ENCODE measurements around the gene TIMM17A. TPM values are rescaled to one million over a fixed set of nuclear protein-coding genes. Genes with fewer than 3 reads are reported as not detected.

The TIMM17A gene
- total and polyA plus RNA-seq, 2 of the 4 experiments (the other 2 are of a cell fraction) = 80.4 to 87.3 TPM

DNA sequence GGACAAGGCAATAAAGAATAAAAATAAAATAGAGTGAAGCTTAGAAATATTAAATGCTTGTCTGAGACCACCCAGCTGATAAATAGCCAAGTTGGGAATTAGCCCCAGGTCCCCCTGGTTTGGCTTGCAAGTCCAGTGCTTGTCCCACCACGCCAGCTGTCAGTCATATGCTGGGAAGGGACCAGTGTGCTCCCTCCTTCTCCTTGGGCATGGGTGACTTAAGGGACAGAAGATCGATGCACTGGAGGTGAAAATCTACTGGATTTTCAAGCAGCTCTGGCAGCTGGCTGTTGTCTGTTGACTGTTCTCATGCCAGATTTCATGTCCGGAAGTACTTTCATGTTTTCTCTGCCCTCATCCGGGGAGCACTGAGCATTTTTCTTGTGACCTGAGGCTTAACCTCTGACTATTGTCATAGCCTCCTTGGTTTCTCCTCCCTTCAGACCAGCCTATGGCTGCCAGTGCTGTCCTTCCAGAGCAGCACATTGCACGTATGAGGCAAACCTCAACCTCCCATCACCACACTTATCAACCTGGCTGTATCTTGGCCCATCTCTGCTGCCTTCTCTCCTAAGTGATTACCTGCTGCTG is 21.4 kb upstream of the TIMM17A start:
- H3K27ac ChIP-seq (ENCODE audit: insufficient read depth, low read length) = peak overlapping the region; percentile 45

More for the DNA sequence above, 21.4 kb upstream of the TIMM17A start:
- Histone ChIP-seq H2BK15ac (ENCODE audit: low read depth, low read length) (peak overlapping the region; percentile 0; the same call in 1 of the 3 replicates), H2BK5ac (ENCODE audit: low read depth, low read length, poor library complexity, severe bottlenecking) (peak overlapping the region; percentile 52), H3K23ac (ENCODE audit: low read depth, low read length) (peak overlapping the region; percentile 11), H4K5ac (ENCODE audit: low read depth, low read length) (peak overlapping the region; percentile 58; the same call in 1 of the 2 replicates), H3K9me1 (ENCODE audit: insufficient read depth, low read length) (peaks cover 23% of the 10 kb centered on the region), H3K14ac (replicated peaks; ENCODE audit: low read depth, low read length) (peak overlapping the region; percentile 16; the same call in 1 of the 2 replicates), H4K20me1 (ENCODE audit: insufficient read depth, low read length) (peaks cover 6% of the 10 kb centered on the region; the same call in 1 of the 2 replicates), H3K4me1 (ENCODE audit: control insufficient read depth, insufficient read depth, low read length) (peaks cover 15% of the 10 kb centered on the region), H3K4me3 (ENCODE audit: insufficient read depth, low read depth, low read length) (no peak overlapping the region), H3K18ac (ENCODE audit: low read depth, low read length) (no peak overlapping the region), H4K8ac (ENCODE audit: low read depth in 2 of 2, low read length in 2 of 2) (peak overlapping the region in 1 of 2 experiments; percentile 32; a peak in 2 of 4 replicates), H3K79me1 (ENCODE audit: low read depth in 1 of 2, low read length in 2 of 2) (peaks cover 23 to 68% of the 10 kb centered on the region in 2 experiments), H4K91ac (ENCODE audit: insufficient read depth, low read depth, low read length) (peak overlapping the region; percentile 61; the same call in 1 of the 2 replicates), H2AK9ac (replicated peaks; ENCODE audit: low read depth, low read length, poor library complexity) (peak overlapping the region; percentile 63), H2AFZ (replicated peaks; ENCODE audit: low read length, poor library complexity) (peak overlapping the region; percentile 79), H3K4me2 (ENCODE audit: low read depth, low read length) (peak overlapping the region; percentile 27; the same call in 1 of the 2 replicates), H2AK5ac (ENCODE audit: low read depth, low read length) (peak overlapping the region; percentile 89), H2BK120ac (ENCODE audit: low read depth, low read length) (peak overlapping the region; percentile 63; the same call in 1 of the 2 replicates), H3K56ac (ENCODE audit: extremely low read depth, insufficient read depth, low read length) (no peak overlapping the region), H3K9me3 (ENCODE audit: control insufficient read depth, insufficient read depth, low read length) (no peaks in the 10 kb centered on the region; the same call in 1 of the 2 replicates), H3K9ac (ENCODE audit: low read depth, low read length) (no peak overlapping the region), H3K4ac (ENCODE audit: low read depth, low read length) (peak overlapping the region; percentile 13), H2BK20ac (ENCODE audit: low read depth, low read length) (peak overlapping the region; percentile 16; the same call in 1 of the 2 replicates), H3K36me3 (ENCODE audit: control insufficient read depth, insufficient read depth, low read length) (peaks cover 17% of the 10 kb centered on the region), H3K27me3 (ENCODE audit: control insufficient read depth, insufficient read depth, low read length) (no peaks in the 10 kb centered on the region)
- peak; percentile 57 for DNase-seq
- intact Hi-C loops (cut with micrococcal nuclease) (no loop called here), in situ Hi-C loops (cut with MboI; ENCODE audit: low sequenced_read_pairs) (no loop called here), dilution Hi-C loops (cut with HindIII; ENCODE audit: low sequenced_read_pairs, unreplicated experiment) (no loop called here)
- TF ChIP-seq POLR2A (IDR thresholded peaks at IDR 0.05; ENCODE audit: low read depth, low read length) (no peak), CHD1 (IDR thresholded peaks at IDR 0.05; ENCODE audit: low read depth, low read length) (no peak), CEBPB (IDR thresholded peaks at IDR 0.05; ENCODE audit: low read depth, low read length) (no peak), FOS (IDR thresholded peaks at IDR 0.05; ENCODE audit: low read depth, low read length) (no peak), MXI1 (IDR thresholded peaks at IDR 0.05; ENCODE audit: borderline replicate concordance, low read depth, low read length) (no peak), SMC3 (IDR thresholded peaks at IDR 0.05; ENCODE audit: low read depth, low read length) (no peak), RCOR1 (IDR thresholded peaks at IDR 0.05; ENCODE audit: insufficient replicate concordance, low read length) (no peak), MAZ (IDR thresholded peaks at IDR 0.05; ENCODE audit: borderline replicate concordance, low read depth, low read length) (no peak), USF2 (IDR thresholded peaks at IDR 0.05; ENCODE audit: low read depth, low read length) (no peak), RFX5 (IDR thresholded peaks at IDR 0.05; ENCODE audit: low read depth, low read length) (no peak), MAFK (IDR thresholded peaks at IDR 0.05; ENCODE audit: low read depth, low read length) (no peak), CTCF (conservative IDR thresholded peaks at IDR 0.05; ENCODE audit: low read depth, low read length) (no peak), RAD21 (IDR thresholded peaks at IDR 0.05; ENCODE audit: low read length) (no peak), BHLHE40 (IDR thresholded peaks at IDR 0.05; ENCODE audit: low read depth, low read length) (no peak)
- peak; percentile 48 for ATAC-seq (ENCODE audit: low read depth)
- ChIA-PET CTCF (interaction anchor here (1.2 kb wide), 1 partner anchor 38 kb away, joined by 5 read pairs; no protein-coding TSS in a partner anchor), POLR2A (ENCODE audit: unreplicated experiment) (no interaction called here)
- no TSS peak for BruUV-seq (replicated peaks)
- 22% methylated on average over 3 of the region's 5 CpGs; no CpG with 5 or more reads in 1 of the 2 experiments for WGBS, 2 experiments (ENCODE audit: extremely low coverage in 2 of 2, insufficient read length in 1 of 2)

Data from IMR-90 (cell line).